Nephron (organoid): Measurements from ENCODE around the gene CHST11.
A peak's percentile ranks its signal among the peaks of the same experiment; 100 is the strongest.

Experiments
- H3K27ac Mint-ChIP-seq, 3 experiments: 2 replicates each; pipeline ENCODE4 v1.8.0; 2020; ENCODE audit warnings: mixed read lengths in 3 of 3, mild to moderate bottlenecking in 2 of 3, moderate library complexity in 1 of 3
- H3K27me3 Mint-ChIP-seq: 2 replicates; pipeline ENCODE4 v1.8.0; 2021; ENCODE audit warnings: low read depth, mild to moderate bottlenecking, moderate library complexity, mixed read lengths
- H3K36me3 Mint-ChIP-seq: 2 replicates; pipeline ENCODE4 v1.8.0; 2020; ENCODE audit warnings: low read depth, mixed read lengths
- H3K4me1 Mint-ChIP-seq: 2 replicates; pipeline ENCODE4 v1.8.0; 2020; ENCODE audit warnings: mixed read lengths
- H3K4me3 Mint-ChIP-seq, 3 experiments: 2 replicates each; pipeline ENCODE4 v1.8.0; 2020; ENCODE audit warnings: mild to moderate bottlenecking in 3 of 3, mixed read lengths in 3 of 3, moderate library complexity in 2 of 3
- H3K9me3 Mint-ChIP-seq: 2 replicates; pipeline ENCODE4 v1.8.0; 2020; ENCODE audit warnings: mixed read lengths
- CTCF ChIP-seq, 3 experiments: fragments of 200-600 bp; sonication (generic); IDR thresholded peaks; one replicate each; pipeline ENCODE4 v1.5.0; 2021; ENCODE audit warnings: antibody characterized with exemption in 3 of 3; ENCODE audit not compliant: unreplicated experiment in 3 of 3

CHST11 gene

GRCh38 chr12:104784592-104784991 lies 327.8 kb downstream of the CHST11 start:
- no peak for TF ChIP-seq CTCF (IDR thresholded peaks at IDR 0.05; ENCODE audit: unreplicated experiment in 3 of 3)
- Mint-ChIP-seq H3K4me3 (no peak overlapping the region), H3K27ac (peak overlapping the region in 2 of 3 experiments; percentile 17 to 67), H3K4me1 (peaks cover 8% of the 10 kb centered on the region), H3K9me3 (peaks cover 8% of the 10 kb centered on the region), H3K36me3 (no peaks in the 10 kb centered on the region), H3K27me3 (no peaks in the 10 kb centered on the region)

GRCh38 chr12:104785886-104786285 lies 329.1 kb downstream of the CHST11 start:
- H3K27ac Mint-ChIP-seq: no peak overlapping the region
- H3K4me3 Mint-ChIP-seq: no peak overlapping the region
- peaks cover 8% of the 10 kb centered on the region for H3K4me1 Mint-ChIP-seq
- TF ChIP-seq CTCF (IDR thresholded peaks at IDR 0.05; ENCODE audit: unreplicated experiment in 3 of 3): no peak
- peaks cover 3% of the 10 kb centered on the region for H3K9me3 Mint-ChIP-seq
- H3K36me3 Mint-ChIP-seq: no peaks in the 10 kb centered on the region
- peaks cover 4% of the 10 kb centered on the region for H3K27me3 Mint-ChIP-seq

- TF ChIP-seq CTCF (IDR thresholded peaks at IDR 0.05; ENCODE audit: unreplicated experiment in 3 of 3): no peak
- peaks cover 4% of the 10 kb centered on the region for H3K27me3 Mint-ChIP-seq
- no peaks in the 10 kb centered on the region for H3K36me3 Mint-ChIP-seq
- H3K9me3 Mint-ChIP-seq: peaks cover 3% of the 10 kb centered on the region
- H3K27ac Mint-ChIP-seq: no peak overlapping the region
- peaks cover 8% of the 10 kb centered on the region for H3K4me1 Mint-ChIP-seq
- H3K4me3 Mint-ChIP-seq: no peak overlapping the region
Observed at GRCh38 chr12:104786352-104786751, 329.6 kb downstream of the CHST11 start.

- peaks cover 15% of the 10 kb centered on the region for H3K4me1 Mint-ChIP-seq
- H3K36me3 Mint-ChIP-seq: no peaks in the 10 kb centered on the region
- TF ChIP-seq CTCF (IDR thresholded peaks at IDR 0.05; ENCODE audit: unreplicated experiment in 3 of 3): no peak
- no peaks in the 10 kb centered on the region for H3K9me3 Mint-ChIP-seq
- no peak overlapping the region for H3K27ac Mint-ChIP-seq
- H3K4me3 Mint-ChIP-seq: no peak overlapping the region
- peaks cover 9% of the 10 kb centered on the region for H3K27me3 Mint-ChIP-seq
Observed at GRCh38 chr12:104788840-104789271, 332.1 kb downstream of the CHST11 start.

- Mint-ChIP-seq H3K4me3 (peak overlapping the region in 1 of 3 experiments; percentile 58), H3K27me3 (peaks cover 9% of the 10 kb centered on the region), H3K36me3 (no peaks in the 10 kb centered on the region), H3K9me3 (no peaks in the 10 kb centered on the region), H3K27ac (no peak overlapping the region), H3K4me1 (peaks cover 7% of the 10 kb centered on the region)
- TF ChIP-seq CTCF (IDR thresholded peaks at IDR 0.05; ENCODE audit: unreplicated experiment in 3 of 3): peak; percentile 69 to 78 (median 72)
Observed at GRCh38 chr12:104790296-104791125, 333.8 kb downstream of the CHST11 start.

- Mint-ChIP-seq H3K27me3 (peaks cover 9% of the 10 kb centered on the region), H3K4me3 (no peak overlapping the region), H3K9me3 (no peaks in the 10 kb centered on the region), H3K36me3 (no peaks in the 10 kb centered on the region), H3K27ac (no peak overlapping the region), H3K4me1 (peaks cover 7% of the 10 kb centered on the region)
- no peak for TF ChIP-seq CTCF (IDR thresholded peaks at IDR 0.05; ENCODE audit: unreplicated experiment in 3 of 3)
Observed at GRCh38 chr12:104792570-104792969, 335.8 kb downstream of the CHST11 start.
